Muscle of leg (tissue), 11 donors: ENCODE data around the gene SNX3. TPM values are rescaled to one million over a fixed set of nuclear protein-coding genes. Genes with fewer than 3 reads are reported as not detected.
"Not testable (repeated sequence)": the region's sequence is repeated elsewhere in the genome, so short reads cannot be mapped to it uniquely, and the experiment has no call there.

ENCODE experiments used
- DNase-seq: peaks from one replicate; pipeline ENCODE4 v3.0.0; 2013
- H3K27ac ChIP-seq: one replicate; pipeline ENCODE4 v1.5.1; 2013; ENCODE audit warnings: mild to moderate bottlenecking, low read length, control low read depth
- H3K27me3 ChIP-seq: one replicate; pipeline ENCODE4 v1.6.1; 2013; ENCODE audit warnings: low read length; ENCODE audit not compliant: control insufficient read depth, insufficient read depth
- H3K36me3 ChIP-seq: one replicate; pipeline ENCODE4 v1.6.1; 2013; ENCODE audit warnings: low read length; ENCODE audit not compliant: control insufficient read depth, insufficient read depth
- H3K4me1 ChIP-seq: one replicate; pipeline ENCODE4 v1.6.1; 2013; ENCODE audit warnings: low read length; ENCODE audit not compliant: control insufficient read depth, insufficient read depth
- H3K4me3 ChIP-seq: one replicate; pipeline ENCODE4 v1.5.1; 2013; ENCODE audit warnings: low read length, control low read depth
- H3K9me3 ChIP-seq: replicated peaks from 2 replicates; pipeline ENCODE4 v1.6.1; 2013; ENCODE audit warnings: low read depth, low read length; ENCODE audit not compliant: control insufficient read depth
- WGBS: methylation state at CpG from one replicate; pipeline ENCODE4 v1.1.5; 2013; ENCODE audit warnings: missing lambda C conversion rate; ENCODE audit not compliant: insufficient coverage; 5-methylcytosine and 5-hydroxymethylcytosine counted together
- polyA plus RNA-seq, 8 donors: library from polyadenylated mRNA; unstranded; fragments of 120-200 nt; gene quantifications; one replicate each; pipeline versions ENCODE4 v1.2.1 to v1.2.3, GENCODE V29; 2013; ENCODE audit warnings: inconsistent platforms in 1 of 8, low replicate concordance in 1 of 8; ENCODE audit not compliant: insufficient read length in 8 of 8, insufficient read depth in 1 of 8
- total RNA-seq: library from RNA; stranded (reverse); fragments of 120-200 nt; gene quantifications from one replicate; pipeline ENCODE4 v1.2.4, GENCODE V29; 2013

Gene SNX3
- total and polyA plus RNA-seq, 9 donors = 135 to 263 (median 219) TPM

DNA sequence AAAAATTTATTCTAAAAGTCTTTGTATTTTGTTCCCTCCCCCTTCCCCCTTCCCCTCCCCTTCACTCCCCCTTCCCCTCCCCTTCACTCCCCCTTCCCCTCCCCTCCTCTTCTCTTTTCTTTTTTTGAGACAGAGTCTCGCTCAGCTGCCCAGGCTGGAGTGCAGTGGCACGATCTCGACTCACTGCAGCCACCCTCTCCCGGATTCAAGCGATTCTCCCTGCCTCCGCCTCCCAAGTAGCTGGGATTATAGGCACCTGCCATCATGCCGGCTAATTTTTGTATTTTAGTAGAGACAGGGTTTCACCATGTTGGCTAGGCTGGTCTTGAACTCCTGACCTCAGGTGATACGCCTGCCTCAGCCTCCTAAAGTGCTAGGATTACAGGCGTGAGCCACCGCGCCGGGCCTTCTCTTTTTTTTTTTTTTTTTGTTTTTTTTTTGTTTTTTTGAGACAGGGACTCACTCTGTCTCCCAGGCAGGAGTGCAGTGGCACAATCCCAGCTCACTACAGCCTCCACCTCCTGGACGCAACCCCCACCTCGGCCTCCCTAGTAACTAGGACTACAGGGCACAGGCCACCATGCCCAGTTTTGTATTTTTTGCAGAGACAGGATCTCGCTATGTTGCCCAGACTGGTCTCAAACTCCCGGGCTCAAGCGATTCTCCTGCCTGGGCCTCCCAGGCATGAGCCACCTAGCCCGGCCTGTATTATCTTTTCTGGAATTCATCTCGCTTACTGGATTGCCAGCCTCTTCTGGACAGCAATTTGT lies 32.9 kb upstream of the SNX3 start:
- no peak overlapping the region for H3K4me3 ChIP-seq
- H3K27ac ChIP-seq = no peak overlapping the region
- DNase-seq = peak; percentile 3

DNA sequence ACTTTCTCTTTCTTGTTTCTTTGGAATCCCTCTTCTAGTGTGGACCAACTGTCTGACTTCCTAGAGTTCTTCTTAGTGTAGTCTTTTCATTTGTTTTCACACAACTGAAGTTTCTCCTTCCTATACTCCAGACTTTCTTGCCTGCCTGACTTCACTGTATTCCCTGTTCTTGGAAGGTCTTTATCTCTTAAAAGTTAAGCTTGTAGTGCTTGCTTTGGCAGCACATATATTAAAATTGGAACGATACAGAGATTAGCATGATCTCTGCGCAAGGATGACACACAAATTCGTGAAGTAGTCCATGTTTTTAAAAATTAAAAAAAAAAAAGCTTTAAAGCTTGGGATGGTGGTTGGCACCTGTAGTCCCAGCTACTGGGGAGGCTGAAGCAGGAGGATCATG lies 31.7 kb upstream of the SNX3 start:
- H3K4me3 ChIP-seq, H3K27me3 ChIP-seq, H3K4me1 ChIP-seq, H3K27ac ChIP-seq, H3K36me3 ChIP-seq, H3K9me3 ChIP-seq: not testable (repeated sequence)
- WGBS = no CpG with 5 or more reads among the region's 3 CpGs
- peak; percentile 1 for DNase-seq

More for the DNA sequence above, 32.9 kb upstream of the SNX3 start:
- WGBS = 97% methylated on average over 9 of the region's 19 CpGs
- no peaks in the 10 kb centered on the region for H3K36me3 ChIP-seq
- H3K4me1 ChIP-seq = peaks cover 5% of the 10 kb centered on the region
- no peaks in the 10 kb centered on the region for H3K27me3 ChIP-seq
- no peaks in the 10 kb centered on the region for H3K9me3 ChIP-seq

DNA sequence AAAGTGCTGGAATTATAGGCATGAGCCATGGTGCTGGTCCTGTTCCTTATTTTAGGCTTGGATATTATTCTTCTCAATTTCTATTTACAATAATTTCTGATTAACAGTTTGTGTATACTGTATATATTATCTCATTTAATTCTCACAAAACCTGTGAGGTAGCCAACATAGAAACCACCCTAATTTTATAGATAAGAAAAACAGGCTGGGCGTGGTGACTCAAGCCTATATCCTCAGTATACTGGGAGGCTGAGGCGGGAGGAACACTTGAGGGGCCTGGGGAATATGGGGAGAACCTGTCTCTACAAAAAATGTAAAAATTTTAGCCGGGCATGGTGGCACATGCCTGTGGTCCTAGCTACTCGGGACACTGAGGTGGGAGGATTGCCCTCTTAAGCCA lies 30.3 kb upstream of the SNX3 start:
- Histone ChIP-seq H3K4me3 (no peak overlapping the region), H3K27me3 (no peaks in the 10 kb centered on the region), H3K36me3 (no peaks in the 10 kb centered on the region), H3K27ac (no peak overlapping the region), H3K4me1 (peaks cover 5% of the 10 kb centered on the region), H3K9me3 (no peaks in the 10 kb centered on the region)
- WGBS = 60% methylated on average over 1 of the region's 4 CpGs
- no peak for DNase-seq

DNA sequence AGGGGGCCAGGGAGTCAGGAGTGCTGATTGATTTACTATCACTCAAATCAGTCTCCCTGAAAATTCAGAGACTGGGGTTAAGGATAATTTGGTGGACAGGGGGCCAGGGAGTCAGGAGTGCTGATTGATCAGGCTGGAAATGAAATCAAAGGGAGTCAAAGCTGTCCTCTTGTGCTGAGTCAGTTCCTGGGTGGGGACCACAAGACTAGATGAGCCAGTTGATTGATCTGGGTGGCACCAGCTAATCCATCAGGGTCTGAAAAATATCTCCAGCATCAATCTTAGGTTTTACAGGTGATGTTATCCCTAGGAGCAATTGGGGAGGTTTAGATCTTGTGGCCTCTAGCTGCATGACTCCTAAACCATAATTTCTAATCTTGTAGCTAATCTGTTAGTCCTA lies 27.9 kb upstream of the SNX3 start:
- H3K9me3 ChIP-seq = no peaks in the 10 kb centered on the region
- no peak overlapping the region for H3K4me3 ChIP-seq
- H3K27ac ChIP-seq = no peak overlapping the region
- H3K36me3 ChIP-seq = no peaks in the 10 kb centered on the region
- no peaks in the 10 kb centered on the region for H3K4me1 ChIP-seq
- no peaks in the 10 kb centered on the region for H3K27me3 ChIP-seq
- no peak for DNase-seq

DNA sequence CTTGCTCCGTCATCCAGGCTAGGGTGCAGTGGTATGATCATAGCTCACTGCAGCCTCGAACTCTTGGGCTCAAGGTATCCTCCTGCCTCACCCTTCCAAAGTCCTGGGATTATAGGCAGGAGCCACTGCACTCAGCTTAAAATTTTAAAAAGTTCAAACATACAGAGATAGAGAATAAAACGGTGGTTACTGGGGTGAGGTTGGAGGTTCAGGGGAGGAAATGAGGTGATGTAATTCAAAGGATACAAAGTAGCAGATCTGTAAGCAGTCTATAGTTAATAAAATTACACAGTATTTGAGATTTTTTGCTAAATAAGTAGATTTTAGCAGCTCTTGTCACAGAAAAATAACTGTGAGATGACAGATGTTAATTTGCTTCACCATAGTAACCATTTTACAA lies 26.5 kb upstream of the SNX3 start:
- no peak for DNase-seq
- H3K9me3 ChIP-seq = no peaks in the 10 kb centered on the region
- WGBS = no CpG with 5 or more reads among the region's 3 CpGs

DNA sequence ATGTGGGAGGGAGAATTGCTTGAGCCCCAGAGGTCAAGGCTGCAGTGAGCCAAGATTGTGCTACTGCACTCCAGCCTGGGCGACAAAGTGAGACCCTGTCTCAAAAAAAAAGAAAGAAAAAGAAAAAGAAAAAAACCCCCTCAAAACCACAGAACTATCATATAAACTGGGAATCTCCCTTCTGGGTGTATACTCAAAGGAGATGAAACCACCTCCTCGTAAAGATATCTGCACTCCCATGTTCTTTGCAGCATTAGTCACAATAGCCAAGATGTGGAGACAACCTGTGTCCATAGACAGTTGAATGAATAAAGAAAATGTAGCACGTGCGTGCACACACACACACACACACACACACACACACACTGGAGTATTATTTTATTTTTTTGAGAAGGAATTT lies 25.5 kb upstream of the SNX3 start:
- H3K27me3 ChIP-seq = no peaks in the 10 kb centered on the region
- no peak overlapping the region for H3K4me3 ChIP-seq
- no peaks in the 10 kb centered on the region for H3K9me3 ChIP-seq
- no peak for DNase-seq
- H3K36me3 ChIP-seq = no peaks in the 10 kb centered on the region
- no peaks in the 10 kb centered on the region for H3K4me1 ChIP-seq
- H3K27ac ChIP-seq = no peak overlapping the region
- no CpG with 5 or more reads among the region's 4 CpGs for WGBS

More for the DNA sequence above, 26.5 kb upstream of the SNX3 start:
- Histone ChIP-seq H3K36me3 (no peaks in the 10 kb centered on the region), H3K4me1 (no peaks in the 10 kb centered on the region), H3K4me3 (no peak overlapping the region), H3K27me3 (no peaks in the 10 kb centered on the region), H3K27ac (no peak overlapping the region)

DNA sequence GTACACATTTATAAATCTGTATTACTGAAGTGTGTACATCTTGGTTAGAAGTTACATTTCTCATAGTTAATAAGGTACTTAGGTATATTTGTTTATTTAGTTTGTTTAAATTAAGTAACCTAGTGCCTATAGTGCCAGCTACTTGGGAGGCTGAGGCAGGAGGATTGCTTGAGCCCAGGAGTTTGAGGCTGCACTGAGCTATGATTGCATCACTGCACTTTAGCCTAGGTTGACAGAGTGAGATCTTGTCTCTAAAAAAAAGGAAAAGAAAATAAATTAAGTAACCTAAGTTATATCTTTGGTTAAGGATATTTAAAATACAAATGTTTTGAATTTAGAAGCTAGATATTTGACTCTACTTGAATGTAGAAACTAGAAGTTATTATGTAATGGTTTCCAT lies 24.5 kb upstream of the SNX3 start:
- Histone ChIP-seq H3K27me3 (no peaks in the 10 kb centered on the region), H3K36me3 (no peaks in the 10 kb centered on the region), H3K9me3 (no peaks in the 10 kb centered on the region), H3K4me3 (no peak overlapping the region), H3K4me1 (no peaks in the 10 kb centered on the region), H3K27ac (no peak overlapping the region)
- no peak for DNase-seq

DNA sequence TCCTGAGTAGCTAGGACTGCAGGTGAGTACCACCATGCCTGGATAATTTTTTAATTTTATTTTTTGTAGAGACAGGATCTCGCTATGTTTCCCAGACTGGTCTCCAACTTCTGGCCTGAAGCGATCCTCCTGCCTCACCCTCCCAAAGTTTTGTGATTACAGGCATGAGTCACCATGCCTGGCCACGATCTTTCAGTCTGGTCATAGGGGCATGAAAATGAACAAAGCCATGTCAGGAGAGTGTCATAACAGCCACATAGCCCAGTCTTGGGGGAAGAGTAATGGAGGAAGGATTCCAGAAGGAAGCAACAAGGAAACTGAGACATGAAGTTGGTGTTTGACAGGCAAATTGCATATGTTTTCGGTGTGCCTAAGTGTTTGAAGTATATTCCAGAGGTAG lies 17.0 kb upstream of the SNX3 start:
- no peak for DNase-seq
- 88% methylated on average over 3 of the region's 4 CpGs for WGBS
- no peaks in the 10 kb centered on the region for H3K9me3 ChIP-seq
- H3K27me3 ChIP-seq = no peaks in the 10 kb centered on the region
- no peaks in the 10 kb centered on the region for H3K36me3 ChIP-seq
- no peak overlapping the region for H3K27ac ChIP-seq
- H3K4me1 ChIP-seq = no peaks in the 10 kb centered on the region
- H3K4me3 ChIP-seq = no peak overlapping the region

DNA sequence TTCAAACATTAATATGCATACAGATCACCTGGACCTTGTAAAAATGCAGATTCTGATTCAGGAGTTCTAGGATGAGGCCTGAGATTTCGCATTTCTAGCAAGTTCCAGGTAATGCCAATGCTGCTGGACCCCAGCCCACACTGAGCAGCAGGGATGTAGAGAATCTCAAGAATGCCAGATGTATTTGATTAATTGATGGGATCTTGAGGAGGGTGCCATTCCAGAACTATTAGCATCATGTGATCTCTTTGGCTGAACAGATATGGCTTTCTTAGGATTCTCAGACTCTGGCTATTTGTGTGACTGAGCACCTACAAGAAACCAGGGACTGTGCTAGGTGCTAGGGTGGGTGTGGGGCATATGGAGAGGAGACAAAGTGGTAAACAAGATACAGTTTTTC lies 16.5 kb upstream of the SNX3 start:
- 100% methylated on average over 1 of the region's 1 CpG for WGBS

DNA sequence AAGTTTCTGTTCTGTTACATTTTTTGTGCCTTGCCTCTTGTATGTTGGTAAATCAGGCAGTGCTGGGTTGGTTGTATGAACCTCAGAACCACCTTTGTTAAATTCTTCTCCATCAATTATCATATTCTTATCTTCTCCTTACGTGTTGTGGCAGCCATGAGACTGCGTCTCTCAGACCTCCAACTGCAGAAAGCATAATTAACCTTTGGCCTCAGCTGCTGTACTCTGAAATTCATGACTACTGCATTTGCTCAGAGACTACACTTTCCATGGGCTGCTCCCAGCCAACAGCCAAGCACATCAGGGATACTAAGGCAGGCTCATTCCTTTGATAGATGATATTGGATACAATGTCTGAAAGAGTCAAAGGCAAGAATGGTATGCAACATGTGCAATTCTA lies 15.1 kb upstream of the SNX3 start:
- Histone ChIP-seq H3K9me3 (no peaks in the 10 kb centered on the region), H3K27ac (no peak overlapping the region), H3K4me3 (no peak overlapping the region), H3K36me3 (no peaks in the 10 kb centered on the region), H3K27me3 (no peaks in the 10 kb centered on the region), H3K4me1 (no peaks in the 10 kb centered on the region)
- no peak for DNase-seq
- WGBS = 63% methylated on average over 2 of the region's 2 CpGs

More for the DNA sequence above, 16.5 kb upstream of the SNX3 start:
- Histone ChIP-seq H3K9me3 (no peaks in the 10 kb centered on the region), H3K4me1 (no peaks in the 10 kb centered on the region), H3K36me3 (no peaks in the 10 kb centered on the region), H3K4me3 (no peak overlapping the region), H3K27me3 (no peaks in the 10 kb centered on the region), H3K27ac (no peak overlapping the region)
- no peak for DNase-seq

DNA sequence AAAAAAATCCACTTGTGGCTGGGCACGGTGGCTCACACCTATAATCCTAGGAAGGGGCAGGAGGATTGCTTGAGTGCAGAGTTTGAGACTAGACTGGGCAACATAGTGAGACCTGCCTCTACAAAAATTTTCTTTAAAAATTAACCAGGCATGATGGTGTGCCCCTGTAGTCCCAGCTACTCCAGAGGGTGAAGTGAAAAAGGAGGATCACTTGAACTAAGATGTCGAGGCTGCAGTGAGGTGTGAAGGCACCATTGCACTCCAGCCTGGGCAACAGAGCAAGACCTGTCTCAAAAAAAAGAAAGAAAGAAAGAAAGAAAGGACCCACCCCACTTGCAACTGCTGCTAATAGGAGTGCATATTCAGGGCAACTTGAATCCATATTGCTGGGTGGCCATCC lies 13.7 kb upstream of the SNX3 start:
- Histone ChIP-seq H3K27me3 (no peaks in the 10 kb centered on the region), H3K4me1 (no peaks in the 10 kb centered on the region), H3K36me3 (no peaks in the 10 kb centered on the region), H3K27ac (no peak overlapping the region), H3K4me3 (no peak overlapping the region), H3K9me3 (no peaks in the 10 kb centered on the region)
- DNase-seq = no peak
- 80% methylated on average over 1 of the region's 2 CpGs for WGBS
